WERI-Rb-1 (cell line): ENCODE results near the gene ORMDL3.

Source experiments
- DNase-seq: peaks from one replicate; pipeline ENCODE4 v3.0.0-alpha.2; 2020
- H3K27ac ChIP-seq: fragments of 250-450 bp; sonication (Bioruptor Pico); 2 replicates; pipeline ENCODE4 v1.5.1; 2020; ENCODE audit warnings: mild to moderate bottlenecking, moderate library complexity
- H3K27me3 ChIP-seq: fragments of 250-450 bp; sonication (Bioruptor Pico); 2 replicates; pipeline ENCODE4 v1.5.1; 2021; ENCODE audit warnings: mild to moderate bottlenecking, low read depth, moderate library complexity; ENCODE audit not compliant: insufficient read depth, severe bottlenecking
- H3K36me3 ChIP-seq: fragments of 250-450 bp; sonication (Bioruptor Pico); 2 replicates; pipeline ENCODE4 v1.5.1; 2020; ENCODE audit warnings: mild to moderate bottlenecking, moderate library complexity
- H3K4me3 ChIP-seq: 2 replicates; pipeline ENCODE4 v1.5.1; 2011; ENCODE audit warnings: low read depth, mild to moderate bottlenecking, control low read depth, low read length
- H3K9me3 ChIP-seq: fragments of 250-450 bp; sonication (Bioruptor Pico); 2 replicates; pipeline ENCODE4 v1.5.1; 2021; ENCODE audit warnings: mild to moderate bottlenecking, moderate library complexity; ENCODE audit not compliant: severe bottlenecking
- CTCF ChIP-seq: IDR thresholded peaks from 2 replicates; pipeline ENCODE4 v1.5.1; 2011; ENCODE audit warnings: low read depth, mild to moderate bottlenecking, control low read depth, inconsistent platforms, low read length

ORMDL3 gene

DNA sequence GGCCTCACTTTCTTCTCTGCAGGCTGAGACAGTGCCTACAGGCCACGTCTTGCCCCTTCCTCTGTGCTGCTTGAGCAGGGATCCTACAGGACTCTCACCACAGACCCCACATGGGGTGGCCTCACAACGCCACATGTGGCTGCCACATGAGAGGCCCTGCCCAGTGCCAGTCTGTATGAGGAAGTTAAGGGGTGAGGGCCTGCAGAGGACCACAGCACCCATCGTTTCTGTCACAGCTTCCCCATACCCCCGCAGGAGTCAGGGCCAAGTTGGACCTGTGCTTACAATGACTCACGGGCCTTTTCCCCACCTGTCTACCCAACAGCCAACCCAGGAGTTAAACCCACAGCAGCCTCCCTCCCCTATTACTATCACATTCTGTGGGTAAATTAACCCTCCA, 6.1 kb downstream of the ORMDL3 start:
- TF ChIP-seq CTCF, result no peak
- Histone ChIP-seq H3K9me3 (no peaks in the 10 kb centered on the region), H3K27ac (no peak overlapping the region), H3K27me3 (no peaks in the 10 kb centered on the region), H3K4me3 (no peak overlapping the region), H3K36me3 (peaks cover 42% of the 10 kb centered on the region)
- DNase-seq, result no peak

- H3K27ac ChIP-seq, result no peak overlapping the region
- peaks cover 42% of the 10 kb centered on the region for H3K36me3 ChIP-seq
- DNase-seq, result no peak
Measured at GRCh38 chr17:39920218-39921210, 6.9 kb downstream of the ORMDL3 start.

GRCh38 chr17:39919087-39919683, 8.2 kb downstream of the ORMDL3 start:
- Histone ChIP-seq H3K27ac (no peak overlapping the region), H3K36me3 (peaks cover 42% of the 10 kb centered on the region)
- TF ChIP-seq CTCF, result no peak

More at GRCh38 chr17:39920218-39921210, 6.9 kb downstream of the ORMDL3 start:
- H3K9me3 ChIP-seq, result no peaks in the 10 kb centered on the region
- no peaks in the 10 kb centered on the region for H3K27me3 ChIP-seq
- TF ChIP-seq CTCF, result no peak
- no peak overlapping the region for H3K4me3 ChIP-seq

DNA sequence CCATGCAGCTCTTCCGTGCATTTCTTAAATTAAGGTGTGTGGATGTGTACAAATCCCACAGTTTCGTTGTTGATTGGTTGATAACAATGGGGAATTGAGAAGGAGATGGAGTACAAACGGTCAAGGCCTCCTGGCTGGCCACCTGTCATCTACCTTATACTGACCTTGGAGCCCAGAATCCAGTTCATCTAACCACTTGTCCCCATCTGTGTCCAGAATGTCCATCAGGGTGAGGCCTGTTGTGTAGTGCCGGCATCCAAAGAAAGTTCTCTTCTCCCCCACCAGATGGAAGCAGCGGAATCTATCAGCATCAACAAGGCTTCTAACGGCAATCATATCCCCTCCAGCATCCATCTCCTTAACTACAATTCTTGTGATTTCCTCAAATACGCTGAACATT, 10.5 kb downstream of the ORMDL3 start:
- peak; percentile 41 for DNase-seq
- no peak overlapping the region for H3K4me3 ChIP-seq
- no peak overlapping the region for H3K27ac ChIP-seq
- peak; percentile 42; the same call in 1 of the 2 replicates for TF ChIP-seq CTCF
- H3K36me3 ChIP-seq, result peaks cover 27% of the 10 kb centered on the region
- no peaks in the 10 kb centered on the region for H3K27me3 ChIP-seq
- no peaks in the 10 kb centered on the region for H3K9me3 ChIP-seq

More at GRCh38 chr17:39919087-39919683, 8.2 kb downstream of the ORMDL3 start:
- H3K9me3 ChIP-seq, result no peaks in the 10 kb centered on the region
- H3K4me3 ChIP-seq, result no peak overlapping the region
- DNase-seq, result no peak
- no peaks in the 10 kb centered on the region for H3K27me3 ChIP-seq

DNA sequence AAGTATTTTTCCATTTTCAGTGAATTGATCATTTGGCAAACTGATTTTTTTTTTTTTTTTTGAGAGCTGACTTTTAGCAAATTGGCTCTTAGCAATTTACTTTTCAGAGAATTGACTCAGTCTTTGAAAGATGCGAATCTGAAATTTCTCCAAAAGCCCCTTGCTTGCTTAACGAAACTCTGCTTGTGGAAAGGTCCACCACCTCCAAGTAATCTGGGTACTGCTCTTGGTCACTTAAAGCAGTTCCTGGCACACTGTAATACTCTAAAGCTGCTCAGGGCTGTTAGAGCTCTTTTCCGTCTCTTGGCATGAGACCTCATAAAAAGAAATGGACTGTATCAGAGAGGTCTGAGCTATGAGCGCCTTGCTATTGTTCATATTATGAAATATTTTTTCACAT, 11.8 kb downstream of the ORMDL3 start:
- no peak for DNase-seq
- Histone ChIP-seq H3K36me3 (peaks cover 18% of the 10 kb centered on the region), H3K27me3 (no peaks in the 10 kb centered on the region), H3K9me3 (no peaks in the 10 kb centered on the region), H3K27ac (no peak overlapping the region), H3K4me3 (no peak overlapping the region)
- no peak for TF ChIP-seq CTCF
